Myocyte (in vitro differentiated cells): Measurements from ENCODE around the gene SLC35F1. TPM values are rescaled to one million over a fixed set of nuclear protein-coding genes. Genes with fewer than 3 reads are reported as not detected.
A peak's percentile ranks its signal among the peaks of the same experiment; 100 is the strongest.
"Not testable (repeated sequence)": the region's sequence is repeated elsewhere in the genome, so short reads cannot be mapped to it uniquely, and the experiment has no call there.

ENCODE experiments used
- DNase-seq: peaks from one replicate; pipeline ENCODE4 v3.0.0-alpha.2; 2012; ENCODE audit warnings: low read depth
- total RNA-seq: library from RNA; depleted of rRNA; stranded (reverse); fragments of >200 nt; gene quantifications from 2 replicates; pipeline ENCODE4 v1.2.3, GENCODE V29; 2014

The SLC35F1 gene
- total RNA-seq, 1 donor from 2014 or later: not detected

DNA sequence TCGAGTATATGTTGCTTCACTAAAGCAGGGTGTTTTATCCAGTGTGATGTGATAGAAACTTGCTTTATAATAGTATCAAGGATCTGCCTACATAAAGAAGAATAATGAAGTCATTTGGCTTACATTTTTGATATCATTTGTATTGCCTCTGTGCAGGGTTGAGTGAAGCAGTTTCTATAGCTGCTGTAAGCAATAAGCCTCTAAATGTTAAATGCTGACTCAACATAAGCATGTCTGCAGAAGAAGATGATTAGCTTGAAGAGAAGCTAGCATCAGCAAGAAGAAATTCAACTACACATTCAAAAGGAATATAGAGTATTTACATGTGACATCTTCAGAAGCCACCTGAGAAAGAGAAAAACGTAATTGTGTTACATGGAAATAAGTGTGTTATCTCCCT, 17.6 kb downstream of the SLC35F1 start:
- no peak for DNase-seq

DNA sequence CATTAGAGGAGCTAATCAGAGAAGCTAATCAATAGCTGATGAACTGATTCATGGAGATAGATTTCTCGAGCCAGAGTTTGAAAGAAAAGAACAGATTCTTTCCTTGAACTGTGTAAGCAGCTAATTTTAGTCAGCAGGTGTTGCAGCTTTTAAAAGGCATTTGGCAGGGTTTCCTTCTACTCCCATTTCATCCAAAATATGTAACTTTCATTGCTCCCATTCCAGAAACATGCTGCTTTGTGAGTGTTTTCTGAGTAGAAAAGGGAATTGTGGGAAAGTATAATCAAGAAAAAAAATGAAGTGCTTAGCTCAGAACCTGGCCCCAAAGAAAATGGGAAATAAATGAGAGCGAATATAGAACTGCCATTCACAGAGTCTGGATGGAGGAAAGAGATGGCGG, 20.8 kb downstream of the SLC35F1 start:
- no peak for DNase-seq

DNA sequence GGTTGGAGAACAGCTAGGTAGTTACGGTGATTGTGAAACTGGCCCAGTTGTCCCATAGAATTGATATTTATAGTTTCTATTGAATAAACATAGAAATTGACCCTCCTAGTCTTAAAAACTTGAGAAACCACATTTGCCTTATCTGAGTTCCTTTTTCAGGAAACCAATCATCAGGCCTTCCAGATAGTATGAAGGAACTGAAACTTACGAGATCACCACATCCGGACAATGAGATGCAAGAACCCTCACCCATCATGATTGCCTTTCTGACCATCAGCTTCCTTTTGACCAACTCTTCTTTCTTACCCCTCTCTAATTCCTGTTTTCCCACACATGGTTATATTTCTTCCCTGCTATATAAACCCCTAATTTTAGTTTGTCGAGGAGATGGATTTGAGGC, 21.8 kb downstream of the SLC35F1 start:
- DNase-seq: no peak

DNA sequence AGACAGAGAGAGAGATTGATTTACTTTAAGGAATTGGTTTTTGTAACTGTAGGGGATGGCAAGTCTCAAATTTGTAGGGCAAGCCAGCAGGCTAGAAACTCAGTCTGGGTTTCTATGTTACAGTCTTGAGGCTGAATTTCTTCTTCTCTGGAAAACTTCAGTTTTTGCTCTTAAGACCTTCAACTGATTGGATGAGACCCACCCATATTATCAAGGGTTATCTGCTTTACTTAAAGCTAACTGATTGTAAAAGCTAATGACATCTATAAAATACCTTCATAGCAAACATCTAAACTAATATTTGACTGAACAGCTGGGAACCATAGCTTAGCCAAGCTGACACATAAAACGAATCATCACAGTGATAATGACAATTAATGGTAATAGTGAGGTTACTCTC, 22.4 kb downstream of the SLC35F1 start:
- no peak for DNase-seq

DNA sequence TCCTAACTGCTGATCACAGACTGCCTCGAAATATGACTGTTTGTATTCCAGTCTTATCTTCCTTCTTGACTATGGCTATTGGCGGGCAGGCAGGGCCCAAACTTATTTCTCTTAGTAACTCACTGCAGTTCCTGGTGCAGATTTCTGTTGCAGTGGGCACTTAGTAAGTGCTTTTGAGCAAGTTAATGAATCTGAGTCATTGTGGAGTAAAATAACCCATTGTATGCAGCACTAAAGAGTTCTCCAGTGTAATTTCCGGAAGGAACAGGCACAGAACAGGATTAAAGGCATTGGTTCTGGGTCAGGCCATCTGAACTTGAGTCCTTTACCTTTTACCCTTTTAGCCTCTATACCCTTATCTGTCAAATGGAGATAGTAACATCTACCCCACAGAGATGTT, 23.6 kb downstream of the SLC35F1 start:
- no peak for DNase-seq

DNA sequence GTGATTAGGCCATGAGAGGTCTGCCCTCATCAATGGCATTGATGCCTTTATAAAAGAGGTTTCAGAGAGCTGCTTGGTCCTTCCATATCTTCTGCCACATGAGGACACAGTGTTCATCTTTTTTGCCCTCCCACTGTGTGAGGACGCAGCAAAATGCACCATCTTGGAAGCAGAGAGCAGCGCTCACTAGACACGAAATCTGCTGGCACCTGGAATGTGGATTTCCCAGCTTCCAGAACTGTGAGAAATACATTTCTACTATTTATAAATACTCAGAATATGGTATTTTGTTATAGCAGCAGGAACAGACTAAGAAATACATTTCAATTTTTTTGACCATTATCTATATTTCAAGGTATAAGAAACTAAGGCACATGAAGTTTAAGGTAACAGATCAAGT, 24.9 kb downstream of the SLC35F1 start:
- DNase-seq: no peak

DNA sequence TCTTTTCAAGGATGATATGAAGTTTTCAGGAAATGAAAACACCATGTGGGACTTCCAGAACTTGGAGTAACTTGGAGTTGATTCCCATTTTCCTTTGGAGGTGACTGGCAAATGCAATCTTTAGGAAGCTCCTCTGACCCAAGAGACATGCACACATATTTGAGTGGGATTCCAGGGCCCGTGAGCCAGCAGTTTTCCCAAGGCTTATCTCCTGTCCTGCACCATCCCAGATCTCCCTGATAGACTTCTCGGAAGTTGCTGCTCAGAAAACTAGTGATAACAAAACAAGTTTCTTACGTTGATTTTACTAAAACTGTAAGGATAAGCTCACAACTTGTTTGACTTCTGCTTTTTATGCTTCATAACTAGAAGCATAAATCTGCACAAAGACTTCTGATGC, 25.6 kb downstream of the SLC35F1 start:
- DNase-seq: no peak

DNA sequence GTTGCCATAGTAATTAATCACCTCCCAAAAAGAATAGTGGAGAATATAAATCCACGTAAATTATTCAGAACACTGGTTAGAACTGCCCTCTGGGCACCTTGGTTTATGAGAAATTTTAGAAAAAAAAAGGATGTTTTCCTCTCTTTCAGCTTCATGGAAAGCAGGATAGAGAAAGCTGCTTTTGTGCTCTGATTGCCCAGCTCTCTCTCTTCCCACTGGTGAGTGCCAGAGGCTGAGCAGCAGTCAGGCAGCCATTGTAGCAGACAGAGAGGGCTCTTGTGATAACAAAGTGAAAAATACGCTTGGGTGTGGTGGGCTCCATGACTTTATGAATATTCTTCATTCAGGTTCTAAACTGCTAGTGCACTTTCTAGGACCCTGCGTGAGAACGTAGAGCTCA, 26.4 kb downstream of the SLC35F1 start:
- DNase-seq: no peak

DNA sequence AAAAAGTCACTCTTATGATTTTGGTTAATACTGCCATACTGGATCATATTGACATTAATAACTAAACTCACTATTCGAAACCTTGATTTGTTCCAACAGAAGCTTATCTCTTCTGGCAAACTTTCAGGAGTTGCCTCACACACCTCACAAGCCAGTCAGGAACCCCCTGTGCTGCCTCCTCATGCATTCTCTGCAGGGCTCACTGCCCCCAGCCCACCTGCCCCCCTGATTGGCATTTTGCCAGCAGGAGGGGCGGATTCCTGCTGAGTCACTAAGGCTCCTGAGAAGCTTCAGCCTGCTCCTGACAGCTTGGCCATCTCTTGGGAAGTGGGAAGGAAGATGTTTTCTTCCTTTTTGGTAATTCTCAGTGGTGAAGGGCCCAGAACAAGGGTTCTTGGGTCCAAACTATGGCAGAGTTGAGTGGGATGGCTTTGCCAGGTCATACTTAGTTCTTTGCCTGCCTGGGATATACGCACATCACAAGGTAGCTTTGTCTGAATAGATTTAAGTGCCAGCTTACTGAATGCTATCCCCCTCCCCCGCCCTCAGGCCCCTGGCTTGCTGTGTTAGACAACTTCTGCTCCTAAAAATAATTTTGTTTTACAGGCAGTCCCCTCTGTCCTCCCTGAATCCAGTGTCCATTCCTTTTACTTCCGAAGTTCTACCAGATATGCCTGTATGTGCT, 31.4 kb downstream of the SLC35F1 start:
- no peak for DNase-seq

DNA sequence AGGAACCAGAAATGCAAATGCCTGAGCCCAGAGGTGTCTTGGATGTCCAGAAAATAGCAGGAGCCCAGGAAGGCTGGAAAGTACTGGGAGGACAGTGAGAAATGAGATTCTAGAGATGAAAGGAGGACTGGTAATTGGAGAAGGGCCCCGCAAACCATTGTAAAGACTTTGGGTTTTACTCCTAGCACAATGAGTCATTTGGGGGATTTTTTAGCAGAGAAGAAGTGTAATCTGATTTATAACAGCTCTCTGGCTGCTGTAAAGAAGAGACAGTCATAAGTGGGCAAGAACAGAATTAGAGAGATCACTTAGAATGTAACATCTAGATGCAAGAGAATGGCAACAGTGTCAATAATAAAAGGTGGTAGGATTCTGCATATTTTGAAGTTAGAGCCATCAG, 40.2 kb downstream of the SLC35F1 start:
- no peak for DNase-seq

DNA sequence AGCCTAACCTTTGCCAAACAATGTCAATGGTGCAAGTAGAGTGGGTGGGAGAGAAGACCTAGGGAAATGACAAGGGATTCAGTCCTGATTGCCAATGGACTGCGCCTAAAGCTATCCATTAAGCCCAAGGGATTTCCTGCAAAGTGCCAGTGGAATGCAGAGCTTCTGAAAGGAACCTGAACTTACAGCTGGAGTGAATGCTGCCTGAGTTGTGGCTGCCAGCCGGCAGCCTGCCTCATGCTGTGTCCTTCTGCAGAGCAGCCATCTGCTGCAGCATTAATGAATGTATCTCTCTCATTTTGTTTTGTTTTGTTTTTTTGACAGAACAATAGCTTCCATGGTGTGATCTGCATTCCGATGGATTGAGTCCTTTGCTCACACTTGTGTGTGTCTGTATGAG, 44.7 kb downstream of the SLC35F1 start:
- no peak for DNase-seq

DNA sequence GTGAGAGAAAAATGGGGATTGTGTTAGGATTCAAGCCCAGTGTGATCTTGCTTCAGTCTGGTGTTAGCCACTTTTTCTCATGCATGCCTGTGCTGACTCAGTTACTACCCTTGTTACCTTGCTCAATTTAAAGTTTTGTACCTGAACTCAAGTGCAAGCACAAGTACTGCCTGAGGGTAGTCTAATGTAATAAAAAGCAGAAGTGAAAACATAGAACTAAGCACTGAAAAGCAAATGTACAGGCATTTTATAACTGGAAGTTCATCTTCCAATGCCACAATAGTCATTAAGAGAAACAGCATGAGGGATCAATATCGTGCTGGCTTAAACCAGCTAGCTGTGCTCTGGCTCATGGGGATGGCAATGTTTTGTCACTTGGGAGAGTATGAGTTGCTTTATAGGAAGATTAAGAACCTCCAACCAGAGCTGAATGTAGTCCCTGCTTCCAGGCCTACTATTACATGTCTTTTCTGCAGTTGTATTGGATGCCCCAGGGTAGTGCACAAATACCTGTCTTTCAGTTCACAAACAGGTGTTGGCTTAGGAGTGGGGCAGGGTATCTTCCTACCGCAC, 48.7 kb downstream of the SLC35F1 start:
- DNase-seq: no peak

DNA sequence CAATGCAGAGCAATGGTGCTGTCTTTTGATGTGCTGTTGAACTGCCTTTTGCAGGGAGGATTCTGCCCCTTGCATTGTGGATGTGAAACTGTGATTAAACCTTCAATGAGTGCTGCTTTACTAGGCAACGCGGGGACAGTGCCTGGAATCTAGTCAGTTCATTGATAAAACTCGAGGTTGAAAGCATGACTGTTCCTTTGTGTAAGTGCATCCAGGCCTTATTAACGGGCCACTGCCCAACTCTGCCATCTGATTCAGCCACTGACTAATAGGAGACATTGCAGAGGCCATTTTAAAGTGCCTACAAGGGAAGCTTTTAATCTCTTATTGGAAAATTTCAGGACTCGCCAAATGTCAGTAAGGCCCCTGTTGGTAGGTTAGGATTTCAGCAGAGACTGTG, 49.3 kb downstream of the SLC35F1 start:
- DNase-seq: no peak

DNA sequence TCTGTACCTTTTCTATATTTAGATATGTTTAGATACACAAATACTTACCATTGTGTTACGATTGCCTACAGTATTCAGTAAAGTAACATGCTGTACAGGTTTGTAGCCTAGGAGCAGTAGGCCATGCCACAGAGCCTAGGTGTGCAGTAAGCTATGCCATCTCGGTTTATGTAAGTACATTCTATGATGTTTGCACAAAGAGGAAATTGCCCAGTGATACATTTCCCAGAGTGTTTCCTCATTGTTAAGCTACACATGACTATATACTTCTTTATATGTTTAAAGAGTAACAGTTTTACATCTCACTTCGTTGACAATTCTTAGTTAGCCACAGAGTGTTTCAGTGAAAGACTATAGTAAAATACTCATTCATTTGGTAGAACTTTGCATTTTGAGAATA, 51.5 kb downstream of the SLC35F1 start:
- no peak for DNase-seq

DNA sequence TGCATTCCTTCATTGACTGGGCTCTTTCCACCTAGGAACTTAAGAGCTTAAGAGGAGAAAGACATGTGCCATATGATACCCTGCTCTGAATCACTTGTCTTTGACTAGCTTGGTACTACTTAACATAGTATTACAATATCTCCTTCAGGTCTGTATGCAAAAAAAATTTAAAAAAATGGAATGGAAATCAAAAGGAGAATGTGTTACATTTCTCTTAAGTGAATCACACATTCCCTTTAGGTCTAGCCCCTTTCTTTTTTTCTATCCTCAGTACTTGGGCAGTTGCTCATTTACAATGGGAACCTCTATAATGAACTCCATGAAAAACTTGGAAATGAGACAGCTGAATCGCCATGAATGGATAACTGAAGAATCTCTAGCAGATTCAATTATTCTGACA, 53.8 kb downstream of the SLC35F1 start:
- DNase-seq: no peak

DNA sequence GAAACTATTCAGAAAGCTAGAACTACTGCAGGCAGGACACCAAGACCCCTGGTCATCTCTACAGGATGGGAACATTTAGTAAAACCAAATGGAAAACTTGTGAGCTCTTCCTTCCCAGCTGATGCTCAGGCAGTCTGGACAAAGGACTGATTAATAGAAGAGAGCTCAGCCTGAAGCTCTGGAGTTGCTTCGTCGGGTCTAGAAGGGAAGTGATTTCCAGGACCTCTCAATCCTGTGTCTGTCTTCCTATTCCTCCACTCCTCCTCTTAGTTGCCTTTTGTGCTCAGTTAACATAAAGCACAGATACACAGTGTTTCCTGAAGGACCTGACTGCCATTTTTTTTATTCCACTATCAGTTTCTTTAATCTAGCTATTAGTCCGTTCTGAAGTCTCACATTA, 54.2 kb downstream of the SLC35F1 start:
- DNase-seq: no peak

DNA sequence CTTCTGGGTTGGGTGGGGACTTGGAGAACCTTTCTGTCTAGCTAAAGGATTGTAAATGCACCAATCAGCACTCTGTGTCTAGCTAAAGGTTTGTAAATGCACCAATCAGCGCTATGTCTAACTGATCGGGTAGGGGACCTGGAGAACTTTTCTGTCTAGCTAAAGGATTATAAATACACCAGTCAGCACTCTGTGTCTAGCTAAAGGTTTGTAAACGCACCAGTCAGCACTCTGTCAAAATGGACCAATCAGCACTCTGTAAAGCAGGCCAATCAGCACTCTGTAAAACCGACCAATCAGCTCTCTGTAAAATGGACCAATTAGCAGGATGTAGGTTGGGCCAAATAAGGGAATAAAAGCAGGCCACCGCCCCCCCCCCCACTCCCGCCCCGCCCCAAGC, 58.7 kb downstream of the SLC35F1 start:
- not testable (repeated sequence) for DNase-seq

DNA sequence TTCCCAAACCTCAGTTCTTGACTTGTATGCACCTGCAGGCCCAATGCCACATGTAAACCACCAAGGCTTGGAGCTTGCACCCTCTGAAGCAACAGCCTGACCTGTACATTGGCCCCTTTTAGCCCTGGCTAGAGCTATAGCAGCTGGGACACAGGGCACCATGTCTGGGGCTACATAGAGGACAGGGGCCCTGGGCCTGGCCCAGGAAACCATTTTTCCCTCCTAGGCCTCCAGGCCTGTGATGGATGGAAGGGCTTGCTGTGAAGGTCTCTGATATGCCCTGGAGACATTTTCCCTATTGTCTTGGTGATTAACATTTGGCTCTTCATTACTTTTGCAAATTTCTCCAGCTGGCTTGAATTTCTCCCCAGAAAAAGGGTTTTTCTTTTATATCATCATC, 64.6 kb downstream of the SLC35F1 start:
- no peak for DNase-seq

DNA sequence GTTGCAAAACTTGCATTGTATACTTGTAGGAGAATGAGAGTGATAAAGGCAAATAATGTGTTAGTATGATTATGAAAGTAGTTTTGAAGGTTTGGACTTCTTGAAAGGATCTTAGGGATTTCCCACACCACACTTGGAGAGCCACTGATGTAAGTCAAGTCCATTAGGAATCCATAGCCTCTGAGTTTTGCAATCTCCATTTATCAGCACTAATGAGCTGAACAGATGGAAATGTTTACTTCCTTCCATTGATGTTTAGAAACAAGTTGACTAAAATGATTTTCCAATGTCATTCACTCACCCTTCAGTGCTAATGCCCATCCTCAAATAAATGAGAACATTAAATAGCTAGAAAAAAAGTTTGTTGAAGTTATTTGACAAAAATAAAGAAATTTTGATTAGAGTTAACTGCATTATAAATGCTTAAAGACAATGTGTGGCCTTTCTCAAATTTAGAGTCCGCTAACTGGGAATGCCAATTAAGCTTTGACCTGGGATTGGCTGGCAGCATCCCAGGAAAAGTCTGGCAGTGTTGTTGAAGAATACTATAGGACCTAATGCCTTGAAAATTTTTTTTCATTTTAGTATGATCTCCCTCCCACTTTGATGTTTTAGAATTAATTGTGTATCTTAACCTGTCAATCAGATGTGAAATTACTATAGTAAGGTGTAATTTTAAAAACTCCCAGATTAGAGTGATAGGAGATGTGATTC, 68.0 kb downstream of the SLC35F1 start:
- no peak for DNase-seq

DNA sequence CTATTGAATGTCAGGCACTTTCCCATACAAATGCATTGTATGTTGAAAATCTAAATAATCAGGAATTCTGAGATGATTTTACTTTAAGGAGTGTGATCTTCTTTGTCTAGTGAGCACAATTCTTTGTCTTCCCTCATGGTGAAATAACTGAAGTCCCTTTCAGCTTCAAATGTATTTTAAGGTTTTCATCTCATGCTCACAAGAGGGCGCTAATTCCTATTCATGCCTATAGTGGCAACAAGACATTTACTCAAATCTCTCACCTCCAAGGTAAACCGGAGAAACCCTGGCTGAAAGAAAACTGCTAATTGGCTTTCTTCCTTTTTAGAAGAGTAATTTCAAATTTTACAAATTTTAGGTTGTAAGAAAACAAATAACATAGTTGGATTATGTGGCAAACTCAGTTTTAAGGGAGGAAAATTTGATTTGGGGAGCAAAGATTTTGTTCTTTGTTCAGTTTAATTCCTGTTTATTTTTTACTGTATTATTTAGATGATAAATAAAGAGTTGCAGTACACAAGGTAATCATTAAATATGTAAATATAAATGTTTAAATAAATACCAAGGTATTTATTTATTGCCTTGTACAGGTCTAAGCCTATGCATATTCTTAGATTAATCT, 69.1 kb downstream of the SLC35F1 start:
- peak; percentile 55 for DNase-seq

DNA sequence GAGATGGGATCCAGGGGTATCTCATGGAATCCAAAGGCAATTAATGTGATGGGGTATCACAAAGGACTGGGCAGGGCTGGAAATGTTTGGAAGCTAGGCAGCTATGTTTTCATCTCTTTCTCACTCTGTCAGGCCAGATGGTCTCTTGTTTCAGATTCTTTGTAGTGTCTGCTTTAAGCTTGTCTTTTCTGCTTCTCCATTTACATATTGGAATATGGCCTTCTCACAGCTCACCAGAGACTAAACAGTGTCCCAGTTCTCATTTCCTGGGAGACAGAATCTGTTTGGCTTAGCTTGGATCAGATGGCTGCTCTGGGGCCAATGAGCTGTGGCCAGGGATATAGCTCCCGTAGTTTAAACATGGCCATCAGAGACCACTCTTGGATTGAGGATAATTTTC, 78.9 kb downstream of the SLC35F1 start:
- no peak for DNase-seq

DNA sequence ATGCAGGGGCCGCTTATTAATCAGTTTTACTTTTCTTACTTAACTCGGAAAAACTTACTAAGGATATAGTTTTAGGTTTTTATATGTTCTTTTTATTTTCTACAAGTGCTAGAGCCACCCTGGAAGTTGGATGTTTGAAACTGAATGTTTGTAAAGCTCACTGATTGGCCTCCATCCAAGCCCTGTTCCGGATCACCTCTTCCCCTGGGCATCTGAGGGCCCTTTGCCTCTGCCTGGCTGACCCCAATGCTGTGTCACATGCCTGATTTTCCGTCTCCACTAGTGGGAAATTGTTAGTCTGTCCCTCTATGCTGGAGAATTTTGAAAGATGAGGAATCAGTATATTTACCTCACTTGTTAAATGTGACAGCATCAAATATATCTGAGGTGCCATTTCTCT, 79.3 kb downstream of the SLC35F1 start:
- DNase-seq: no peak
